Stimulated activated CD4-positive, alpha-beta T cell treated with anti-CD3 and anti-CD28 coated beads, TNF-alpha, amount 100 ng/mL, for 1 hour (primary cell): ENCODE measurements around the gene TMEM167B.
"Not testable (repeated sequence)": the region's sequence is repeated elsewhere in the genome, so short reads cannot be mapped to it uniquely, and the experiment has no call there.

Experiments used
- DNase-seq, 3 donors: peaks; one replicate each; pipeline ENCODE4 v3.0.0-alpha.2; 2020; ENCODE audit warnings: low read depth in 3 of 3, low spot score in 1 of 3

TMEM167B gene

GRCh38 chr1:109090196-109091077 lies at the start of gene TMEM167B:
Gene TMEM167B (plus strand): TSS chr1:109090764. CDS start chr1:109090873, 109 bp downstream.
- DNase-seq, result peak; percentile 57 to 68 (median 68)

DNA sequence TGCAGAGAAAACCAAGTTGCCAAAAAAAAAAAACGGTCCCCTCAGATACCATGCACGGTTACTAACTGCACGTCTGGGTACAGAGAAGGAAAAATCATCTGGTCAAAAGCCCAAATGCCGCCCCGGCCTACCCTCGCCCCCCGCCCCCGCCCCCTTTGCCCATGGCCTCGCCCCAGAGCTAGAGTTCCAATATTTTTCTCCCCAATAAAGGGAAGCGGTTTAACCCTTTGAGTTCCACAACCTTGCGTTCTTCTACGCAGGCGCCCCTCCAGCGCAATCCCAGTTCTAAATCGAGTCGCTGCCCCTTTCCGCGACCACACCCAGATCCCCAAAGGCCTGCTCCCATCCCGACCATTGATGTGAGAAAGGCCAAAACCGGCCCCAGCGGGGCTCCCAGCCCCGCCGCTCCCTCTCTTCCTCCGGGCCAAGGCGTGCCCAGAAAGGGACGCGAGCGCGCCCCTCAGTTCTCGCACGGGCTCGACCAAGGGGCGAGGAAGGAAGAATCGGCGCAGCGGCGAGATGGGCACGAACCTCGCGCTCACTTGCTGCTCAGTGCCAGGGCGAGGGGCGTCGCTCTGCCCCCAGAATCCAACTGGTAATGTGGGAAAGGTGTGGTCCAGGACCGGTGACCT lies 49.5 kb upstream of the TMEM167B start:
- DNase-seq, result peak in 1 of 3 donors; percentile 3

GRCh38 chr1:109041621-109042468 lies 48.7 kb upstream of the TMEM167B start, which contains the start of gene WDR47:
Gene WDR47 (minus strand): TSS chr1:109042102. CDS start chr1:109023512, 18,590 bp downstream.
- DNase-seq, result peak; percentile 87 to 93 (median 92)

DNA sequence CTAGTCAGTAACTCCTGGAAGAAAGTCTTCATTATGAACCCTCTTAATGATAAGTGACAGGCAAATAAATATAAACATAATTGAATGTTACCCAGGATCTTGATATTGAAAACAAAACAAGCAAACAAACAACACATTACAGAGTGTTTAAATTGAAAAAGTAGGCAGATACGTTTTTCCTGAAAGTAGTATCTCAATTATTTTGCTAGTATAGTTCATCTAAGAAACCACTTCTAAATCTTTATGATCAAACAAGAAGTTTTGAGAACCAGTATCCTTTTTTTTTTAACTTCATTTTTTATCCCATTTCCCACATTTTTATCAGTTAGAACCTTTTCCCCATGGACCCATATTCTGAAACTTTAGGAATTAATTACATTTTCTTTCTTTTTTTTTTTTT lies 45.0 kb upstream of the TMEM167B start:
- DNase-seq, result no peak

- DNase-seq, result no peak
Measured at GRCh38 chr1:109046671-109047070, 43.9 kb upstream of the TMEM167B start.

- no peak for DNase-seq
Measured at GRCh38 chr1:109047339-109047738, 43.2 kb upstream of the TMEM167B start.

DNA sequence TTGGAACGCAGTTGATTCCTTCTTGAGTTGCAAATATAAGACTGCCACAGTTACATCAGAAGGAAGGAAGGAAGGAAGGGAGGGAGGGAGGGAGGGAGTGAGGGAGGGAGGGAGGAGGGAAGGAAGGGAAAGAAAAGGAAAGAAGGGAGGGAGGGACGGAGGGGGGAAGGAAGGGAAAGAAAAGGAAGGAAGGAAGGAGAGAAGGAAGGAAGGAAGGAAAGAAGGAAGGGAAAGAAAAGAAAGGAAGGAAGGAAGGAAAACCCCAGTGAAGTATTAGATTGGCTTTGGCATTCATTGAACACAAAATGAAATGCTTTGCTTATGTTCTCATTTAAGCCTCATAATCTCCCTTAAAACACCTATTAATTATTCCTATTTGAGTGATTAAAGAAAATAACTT lies 42.2 kb upstream of the TMEM167B start:
- no peak for DNase-seq

GRCh38 chr1:109050228-109050995 lies 40.2 kb upstream of the TMEM167B start:
- no peak for DNase-seq

GRCh38 chr1:109052145-109052544 lies 38.4 kb upstream of the TMEM167B start:
- not testable (repeated sequence) for DNase-seq

DNA sequence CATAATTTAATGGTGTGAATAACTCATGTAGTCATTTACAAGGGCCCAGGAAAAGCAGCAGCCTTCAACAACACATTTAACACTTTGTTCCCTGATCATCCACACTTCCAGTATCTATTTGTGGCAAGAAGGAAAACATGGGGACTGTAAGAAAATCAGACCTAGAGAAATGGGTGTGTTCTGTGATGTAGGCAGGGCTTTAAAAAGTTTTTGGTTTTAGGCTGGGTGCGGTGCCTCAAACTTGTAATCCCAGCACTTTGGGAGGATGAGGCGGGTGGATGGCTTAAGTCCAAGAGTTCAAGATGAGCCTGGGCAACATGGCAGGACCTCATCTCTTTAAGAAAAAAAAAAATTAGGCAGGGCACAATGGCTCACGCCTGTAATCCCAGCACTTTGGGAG lies 34.5 kb upstream of the TMEM167B start:
- no peak for DNase-seq

DNA sequence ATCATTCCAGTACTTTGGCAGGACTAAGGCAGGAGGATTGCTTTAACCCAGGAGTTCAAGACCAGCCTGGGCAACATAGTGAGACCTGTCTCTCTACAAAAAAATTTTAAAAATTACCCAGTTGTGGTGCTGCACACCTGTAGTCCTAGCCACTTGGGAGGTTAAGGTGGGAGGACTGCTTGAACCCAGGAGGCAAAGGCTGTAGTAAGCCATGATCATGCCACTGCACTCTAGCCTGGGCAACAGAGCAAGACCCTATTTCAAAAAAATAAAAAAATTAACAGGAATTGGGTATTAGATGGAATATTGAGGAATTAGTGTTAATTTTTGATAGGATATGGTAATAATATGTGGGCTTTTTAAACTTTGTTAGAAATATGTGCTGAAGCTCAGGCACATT lies 31.5 kb upstream of the TMEM167B start:
- DNase-seq, result no peak

GRCh38 chr1:109060707-109061106 lies 29.9 kb upstream of the TMEM167B start:
- DNase-seq, result no peak

GRCh38 chr1:109061183-109061582 lies 29.4 kb upstream of the TMEM167B start:
- DNase-seq, result no peak

DNA sequence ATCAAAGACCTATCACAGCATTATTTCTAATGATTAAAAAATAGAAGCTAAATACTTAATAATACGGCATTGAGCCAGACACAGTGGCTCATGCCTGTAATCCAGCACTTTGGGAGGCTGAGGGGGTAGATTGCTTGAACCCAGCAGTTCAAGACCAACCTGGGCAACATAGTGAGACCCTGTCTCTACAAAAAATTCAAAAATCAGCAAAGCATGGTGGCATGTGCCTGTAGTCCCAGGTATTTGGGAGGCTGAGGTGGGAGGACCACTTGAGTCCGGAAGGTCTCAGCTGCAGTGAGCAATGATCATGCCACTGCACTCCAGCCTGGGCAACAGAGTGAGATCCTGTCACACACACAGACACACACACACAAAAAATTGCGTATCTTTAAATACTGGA lies 25.4 kb upstream of the TMEM167B start:
- no peak for DNase-seq

DNA sequence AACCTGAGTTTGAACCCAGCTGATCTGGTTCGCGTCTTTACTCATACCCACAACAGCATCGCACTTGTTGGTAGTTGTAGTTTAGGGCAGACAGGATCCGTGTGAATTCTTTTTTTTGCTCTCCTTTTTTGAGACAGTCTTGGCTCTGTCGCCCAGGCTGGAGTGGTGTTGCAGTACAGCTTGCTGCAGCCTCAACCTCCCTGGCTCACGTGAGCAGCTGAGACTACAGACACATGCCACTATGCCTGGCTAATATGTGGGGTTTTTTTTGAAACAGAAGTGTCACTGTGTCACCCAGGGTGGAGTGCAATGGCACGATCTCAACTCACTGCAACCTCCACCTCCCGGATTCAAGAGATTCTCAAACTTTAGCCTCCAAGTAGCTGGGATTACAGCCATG lies 22.7 kb upstream of the TMEM167B start:
- DNase-seq, result no peak

DNA sequence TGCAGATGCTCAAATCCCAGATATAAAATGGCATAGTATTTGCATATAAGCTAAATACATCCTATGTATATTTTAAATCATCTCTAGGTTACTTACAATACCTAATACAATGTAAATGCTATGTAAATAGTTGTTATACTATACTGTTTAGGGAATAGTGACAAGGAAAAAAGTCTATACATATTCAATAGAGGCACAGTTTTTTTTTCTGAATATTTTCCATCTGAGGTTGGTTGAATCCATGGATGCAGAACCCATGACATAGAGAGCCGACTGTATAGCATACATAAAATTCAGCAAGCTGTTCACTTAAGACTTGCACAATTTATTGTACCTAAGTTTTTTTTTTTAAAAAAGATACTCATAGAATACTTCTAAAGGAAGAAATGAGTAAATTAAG lies 21.3 kb upstream of the TMEM167B start:
- DNase-seq, result no peak

GRCh38 chr1:109075531-109076490 lies 14.8 kb upstream of the TMEM167B start, which contains the start of gene TAF13:
Gene TAF13 (minus strand): TSS chr1:109076003. CDS start chr1:109075947, 56 bp downstream.
- DNase-seq, result peak; percentile 57 to 74 (median 64)

- no peak for DNase-seq
Measured at GRCh38 chr1:109078317-109078716, 12.2 kb upstream of the TMEM167B start.

DNA sequence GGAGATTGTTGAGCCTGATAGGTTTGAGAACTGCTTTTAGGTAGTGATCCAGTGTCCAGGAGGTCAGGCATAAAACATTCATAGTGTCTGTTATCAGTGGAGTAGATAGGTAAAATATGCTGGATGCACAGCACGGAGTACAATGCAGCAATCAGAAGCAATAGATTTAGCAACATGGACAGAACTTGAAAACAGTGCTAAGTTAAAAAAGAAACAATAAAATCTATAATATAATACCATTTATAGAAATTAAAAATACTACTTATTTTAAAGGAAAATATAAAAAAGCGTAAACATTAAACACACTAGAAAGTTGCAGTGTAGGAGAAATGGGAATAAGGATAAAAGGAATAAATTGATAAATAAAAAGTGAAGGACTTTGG lies 11.3 kb upstream of the TMEM167B start:
- DNase-seq, result no peak
